ENCODE data around the gene DSCAML1. TPM values are rescaled to one million over a fixed set of nuclear protein-coding genes. Genes with fewer than 3 reads are reported as not detected.

The DSCAML1 gene
- total RNA-seq, 1 experiment from 2014 or later, result not detected

GRCh38 chr11:117607449-117607848 is 189.6 kb downstream of the DSCAML1 start:
- no peak for DNase-seq (ENCODE audit: low spot score)

GRCh38 chr11:117606790-117607189 is 190.2 kb downstream of the DSCAML1 start:
- DNase-seq (ENCODE audit: low spot score), result no peak

- DNase-seq (ENCODE audit: low spot score), result no peak
Measured at GRCh38 chr11:117606211-117606610, 190.8 kb downstream of the DSCAML1 start.

GRCh38 chr11:117605331-117605730 is 191.7 kb downstream of the DSCAML1 start:
- DNase-seq (ENCODE audit: low spot score), result no peak

GRCh38 chr11:117604336-117604995 is 192.6 kb downstream of the DSCAML1 start:
- no peak for DNase-seq (ENCODE audit: low spot score)

GRCh38 chr11:117603932-117604331 is 193.1 kb downstream of the DSCAML1 start:
- DNase-seq (ENCODE audit: low spot score), result no peak

- no peak for DNase-seq (ENCODE audit: low spot score)
Measured at GRCh38 chr11:117601006-117601708, 195.9 kb downstream of the DSCAML1 start.

- no peak for DNase-seq (ENCODE audit: low spot score)
Measured at GRCh38 chr11:117600234-117600783, 196.7 kb downstream of the DSCAML1 start.

GRCh38 chr11:117597071-117597470 is 199.9 kb downstream of the DSCAML1 start:
- peak; percentile 43 for DNase-seq (ENCODE audit: low spot score)

- DNase-seq (ENCODE audit: low spot score), result no peak
Measured at GRCh38 chr11:117595440-117595839, 201.6 kb downstream of the DSCAML1 start.

GRCh38 chr11:117594721-117595120 is 202.3 kb downstream of the DSCAML1 start:
- no peak for DNase-seq (ENCODE audit: low spot score)

GRCh38 chr11:117593065-117593464 is 204.0 kb downstream of the DSCAML1 start:
- no peak for DNase-seq (ENCODE audit: low spot score)

- DNase-seq (ENCODE audit: low spot score), result no peak
Measured at GRCh38 chr11:117591316-117592039, 205.5 kb downstream of the DSCAML1 start.

- DNase-seq (ENCODE audit: low spot score), result no peak
Measured at GRCh38 chr11:117589063-117589462, 208.0 kb downstream of the DSCAML1 start.

GRCh38 chr11:117588166-117588810 is 208.7 kb downstream of the DSCAML1 start:
- DNase-seq (ENCODE audit: low spot score), result no peak

GRCh38 chr11:117587416-117587815 is 209.6 kb downstream of the DSCAML1 start:
- DNase-seq (ENCODE audit: low spot score), result no peak

GRCh38 chr11:117586392-117586791 is 210.6 kb downstream of the DSCAML1 start:
- DNase-seq (ENCODE audit: low spot score), result no peak

GRCh38 chr11:117585631-117586030 is 211.4 kb downstream of the DSCAML1 start:
- DNase-seq (ENCODE audit: low spot score), result no peak

- DNase-seq (ENCODE audit: low spot score), result peak; percentile 1
Measured at GRCh38 chr11:117584056-117584830, 212.8 kb downstream of the DSCAML1 start.

GRCh38 chr11:117583063-117583801 is 213.8 kb downstream of the DSCAML1 start:
- peak; percentile 5 for DNase-seq (ENCODE audit: low spot score)

Measured in A172 (cell line).